Uterus (tissue), 4 donors: ENCODE results near the gene CAB39. TPM values are rescaled to one million over a fixed set of nuclear protein-coding genes. Genes with fewer than 3 reads are reported as not detected.

Experiments
- DNase-seq, 2 donors: peaks; one replicate each; pipeline ENCODE4 v3.0.0-alpha.2; 2019 to 2020
- H3K27ac ChIP-seq, 2 donors: fragments of 200-600 bp; sonication (generic); 1 replicate in 1 of 2; 2 replicates in 1 of 2; pipeline ENCODE4 v1.5.1; 2016 to 2018
- H3K27me3 ChIP-seq, 2 donors: fragments of 200-600 bp; sonication (generic); one replicate each; pipeline ENCODE4 v1.5.1; 2018 to 2019; ENCODE audit warnings: control low read depth in 1 of 2
- H3K36me3 ChIP-seq, 2 donors: fragments of 200-600 bp; sonication (generic); one replicate each; pipeline ENCODE4 v1.5.1; 2019; ENCODE audit warnings: control low read depth in 1 of 2
- H3K4me1 ChIP-seq, 2 donors: fragments of 200-600 bp; sonication (generic); one replicate each; pipeline ENCODE4 v1.5.1; 2018 to 2019; ENCODE audit warnings: control low read depth in 1 of 2
- H3K4me3 ChIP-seq, 2 donors: fragments of 200-600 bp; sonication (generic); 1 replicate in 1 of 2; 2 replicates in 1 of 2; pipeline ENCODE4 v1.5.1; 2018 to 2019; ENCODE audit warnings: mild to moderate bottlenecking in 1 of 2
- H3K9me3 ChIP-seq, 2 donors: fragments of 200-600 bp; sonication (generic); one replicate each; pipeline ENCODE4 v1.5.1; 2019; ENCODE audit warnings: control low read depth in 1 of 2
- CTCF ChIP-seq, 4 experiments: fragments of 200-600 bp in 2 of 4; fragments of 450-650 bp in 2 of 4; sonication (generic) in 2 of 4; IDR thresholded peaks; one replicate each; pipeline ENCODE4 v1.5.1; 2016 to 2019; ENCODE audit warnings: antibody characterized with exemption in 4 of 4, mild to moderate bottlenecking in 2 of 4, moderate library complexity in 1 of 4
- POLR2A ChIP-seq, 2 donors: fragments of 450-650 bp; IDR thresholded peaks; one replicate each; pipeline ENCODE4 v1.6.1; 2016; ENCODE audit warnings: antibody characterized with exemption in 2 of 2, mild to moderate bottlenecking in 1 of 2, moderate library complexity in 1 of 2
- intact Hi-C: fragments of 100-400 bp; cut with DNase I; formaldehyde crosslinking; loops from one replicate; pipeline ENCODE4 v1.15.1; 2023; ENCODE audit warnings: low total_unique reads
- total RNA-seq, 4 donors: library from RNA; depleted of rRNA in 3 of 4; stranded (reverse); fragments of >200 nt in 3 of 4; gene quantifications; one replicate each; pipeline versions ENCODE4 v1.1.0 to v1.2.4, GENCODE V29; 2014 to 2023
- donor health status: DM: yes; HTN: yes; CAD: no.

CAB39 gene
- total RNA-seq, 4 donors from 2014 or later = 33.6 to 121 (median 78.0) TPM

- no peaks in the 10 kb centered on the region for H3K9me3 ChIP-seq
- H3K36me3 ChIP-seq = no peaks in the 10 kb centered on the region
- TF ChIP-seq CTCF (IDR thresholded peaks at IDR 0.05) = no peak
- peak; percentile 33 for DNase-seq
- no peak overlapping the region for H3K4me3 ChIP-seq
- intact Hi-C loops = loop anchor here (10.0 kb wide), 1 partner anchor 81 kb away; the partner anchor contains the start of gene CAB39
- H3K27ac ChIP-seq = peak overlapping the region in 1 of 2 donors; percentile 83
- H3K27me3 ChIP-seq = no peaks in the 10 kb centered on the region
- no peaks in the 10 kb centered on the region for H3K4me1 ChIP-seq
These were observed 83.2 kb downstream of the CAB39 start for GRCh38 chr2:230795856-230796255.

- no peak overlapping the region for H3K27ac ChIP-seq
- no peak for TF ChIP-seq POLR2A (IDR thresholded peaks at IDR 0.05)
- TF ChIP-seq CTCF (IDR thresholded peaks at IDR 0.05) = no peak
- intact Hi-C loops = loop anchor here (10.0 kb wide), 1 partner anchor 82 kb away; the partner anchor contains the start of gene CAB39
- H3K4me3 ChIP-seq = no peak overlapping the region
- H3K27me3 ChIP-seq = no peaks in the 10 kb centered on the region
- H3K36me3 ChIP-seq = no peaks in the 10 kb centered on the region
- no peaks in the 10 kb centered on the region for H3K4me1 ChIP-seq
- no peak for DNase-seq
- no peaks in the 10 kb centered on the region for H3K9me3 ChIP-seq
These were observed 83.7 kb downstream of the CAB39 start for GRCh38 chr2:230796280-230796862.

- Histone ChIP-seq H3K9me3 (no peaks in the 10 kb centered on the region), H3K4me3 (no peak overlapping the region), H3K27ac (peak overlapping the region in 1 of 2 donors; percentile 14), H3K36me3 (no peaks in the 10 kb centered on the region), H3K27me3 (no peaks in the 10 kb centered on the region), H3K4me1 (no peaks in the 10 kb centered on the region)
- intact Hi-C loops = loop anchor here (10.0 kb wide), 1 partner anchor 83 kb away; the partner anchor contains the start of gene CAB39
- DNase-seq = no peak
- TF ChIP-seq POLR2A (IDR thresholded peaks at IDR 0.05) (no peak), CTCF (IDR thresholded peaks at IDR 0.05) (no peak)
These were observed 85.2 kb downstream of the CAB39 start for GRCh38 chr2:230797515-230798495.

- no peaks in the 10 kb centered on the region for H3K9me3 ChIP-seq
- DNase-seq = no peak
- H3K4me1 ChIP-seq = no peaks in the 10 kb centered on the region
- no peak overlapping the region for H3K27ac ChIP-seq
- H3K4me3 ChIP-seq = no peak overlapping the region
- H3K27me3 ChIP-seq = no peaks in the 10 kb centered on the region
- intact Hi-C loops = loop anchor here (10.0 kb wide), 1 partner anchor 84 kb away; the partner anchor contains the start of gene CAB39
- no peaks in the 10 kb centered on the region for H3K36me3 ChIP-seq
- TF ChIP-seq CTCF (IDR thresholded peaks at IDR 0.05) (peak; percentile 46 to 62 (median 56)), POLR2A (IDR thresholded peaks at IDR 0.05) (no peak)
These were observed 86.2 kb downstream of the CAB39 start for GRCh38 chr2:230798769-230799399.
